ENCODE data around the gene MAP3K20.

- TF ChIP-seq POLR2A (IDR thresholded peaks at IDR 0.05) (no peak), EP300 (IDR thresholded peaks at IDR 0.05) (no peak), POLR2AphosphoS5 (IDR thresholded peaks at IDR 0.05) (no peak)
- TF ChIP-seq, protein P1, sequence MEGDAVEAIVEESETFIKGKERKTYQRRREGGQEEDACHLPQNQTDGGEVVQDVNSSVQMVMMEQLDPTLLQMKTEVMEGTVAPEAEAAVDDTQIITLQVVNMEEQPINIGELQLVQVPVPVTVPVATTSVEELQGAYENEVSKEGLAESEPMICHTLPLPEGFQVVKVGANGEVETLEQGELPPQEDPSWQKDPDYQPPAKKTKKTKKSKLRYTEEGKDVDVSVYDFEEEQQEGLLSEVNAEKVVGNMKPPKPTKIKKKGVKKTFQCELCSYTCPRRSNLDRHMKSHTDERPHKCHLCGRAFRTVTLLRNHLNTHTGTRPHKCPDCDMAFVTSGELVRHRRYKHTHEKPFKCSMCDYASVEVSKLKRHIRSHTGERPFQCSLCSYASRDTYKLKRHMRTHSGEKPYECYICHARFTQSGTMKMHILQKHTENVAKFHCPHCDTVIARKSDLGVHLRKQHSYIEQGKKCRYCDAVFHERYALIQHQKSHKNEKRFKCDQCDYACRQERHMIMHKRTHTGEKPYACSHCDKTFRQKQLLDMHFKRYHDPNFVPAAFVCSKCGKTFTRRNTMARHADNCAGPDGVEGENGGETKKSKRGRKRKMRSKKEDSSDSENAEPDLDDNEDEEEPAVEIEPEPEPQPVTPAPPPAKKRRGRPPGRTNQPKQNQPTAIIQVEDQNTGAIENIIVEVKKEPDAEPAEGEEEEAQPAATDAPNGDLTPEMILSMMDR (IDR thresholded peaks at IDR 0.05): no peak
Measured at GRCh38 chr2:173051463-173052215, 24.0 kb upstream of the MAP3K20 start.
